ENCODE results near the gene ZNF43.
A peak's percentile ranks its signal among the peaks of the same experiment; 100 is the strongest.
"Not testable (repeated sequence)": the region's sequence is repeated elsewhere in the genome, so short reads cannot be mapped to it uniquely, and the experiment has no call there.

ZNF43 gene

DNA sequence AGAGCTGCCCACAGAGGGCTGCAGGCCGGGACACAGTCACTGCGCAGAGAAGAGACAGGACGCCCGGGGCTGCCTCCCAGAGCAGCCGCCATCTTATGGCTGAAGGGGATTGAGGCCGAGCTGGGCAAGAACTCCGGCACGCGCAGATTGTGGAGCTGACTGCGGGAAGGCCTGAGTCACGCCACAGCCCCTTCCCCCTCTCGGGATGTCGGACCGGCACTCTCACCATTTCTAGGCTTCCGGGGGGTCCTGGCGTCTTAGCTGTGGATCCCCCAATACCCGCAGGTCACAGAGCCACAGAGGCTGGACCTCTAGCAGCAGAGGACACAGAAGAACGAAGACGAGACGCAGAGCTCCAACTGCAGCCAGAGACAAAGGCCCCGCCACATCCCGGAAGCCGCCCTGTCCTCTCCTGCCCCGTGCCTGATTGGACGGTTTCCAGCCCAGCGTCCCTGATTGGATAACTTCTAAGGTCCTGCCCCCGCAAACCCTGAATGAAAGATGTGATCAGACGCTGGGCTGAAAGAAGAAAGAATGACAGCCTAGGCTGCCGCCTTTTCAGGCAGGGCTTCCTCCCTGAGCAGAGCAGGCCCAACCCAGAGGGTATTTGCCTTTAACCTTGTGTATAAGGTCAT lies at the start of gene ZNF43:
ZNF43 (minus strand) TSS at position 373 of the 635 bp plus-strand sequence; CDS start at position 229, 144 bp downstream.
- DNase-seq = peak; percentile 84 to 88
- peak; percentile 74 for TF ChIP-seq POLR2A (IDR thresholded peaks at IDR 0.05; ENCODE audit: low read length)
- no peak for TF ChIP-seq GATA1 (IDR thresholded peaks at IDR 0.05; ENCODE audit: low read depth, low read length)

DNA sequence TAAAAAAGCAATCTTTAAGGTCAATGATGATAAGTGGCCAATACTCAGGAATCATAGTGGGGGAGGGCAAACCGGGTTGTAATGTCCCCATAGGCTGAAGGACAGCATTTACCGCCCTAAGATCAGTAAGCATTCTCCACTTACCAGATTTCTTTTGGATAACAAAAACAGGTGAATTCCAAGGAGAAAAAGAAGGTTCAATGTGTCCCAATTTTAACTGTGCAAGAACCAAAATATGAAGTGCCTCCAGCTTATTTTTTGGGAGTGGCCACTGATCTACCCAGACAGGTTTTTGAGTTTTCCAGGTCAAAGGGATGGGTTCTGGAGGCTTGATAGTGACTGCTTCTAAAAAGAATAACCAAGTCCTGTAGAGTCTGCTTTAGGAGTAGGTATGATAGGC lies 49.5 kb upstream of the ZNF43 start:
- DNase-seq = not testable (repeated sequence)

- DNase-seq = not testable (repeated sequence)
These were observed 48.8 kb upstream of the ZNF43 start for GRCh38 chr19:21884786-21885185.

DNA sequence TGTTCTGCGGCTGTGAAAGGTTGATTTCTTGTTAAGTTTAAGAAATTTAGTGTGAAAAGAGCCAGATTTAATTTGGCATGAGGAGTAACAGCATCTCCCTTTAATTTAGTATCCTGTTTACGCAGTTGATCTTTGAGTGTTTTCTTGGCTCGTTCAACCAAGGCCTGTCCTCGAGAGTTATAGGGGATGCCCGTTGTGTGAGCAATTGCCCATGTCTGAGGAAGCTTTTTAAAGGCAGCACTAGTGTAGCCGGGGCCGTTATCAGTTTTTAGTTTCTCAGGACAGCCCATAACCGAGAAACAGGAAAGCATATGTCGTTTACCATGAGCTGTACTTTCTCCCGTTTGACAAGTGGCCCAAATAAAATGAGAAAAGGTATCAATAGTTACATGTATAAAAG lies 47.5 kb upstream of the ZNF43 start:
- no peak for DNase-seq
- no peak for TF ChIP-seq POLR2A (IDR thresholded peaks at IDR 0.05; ENCODE audit: low read length)
- no peak for TF ChIP-seq GATA1 (IDR thresholded peaks at IDR 0.05; ENCODE audit: low read depth, low read length)

DNA sequence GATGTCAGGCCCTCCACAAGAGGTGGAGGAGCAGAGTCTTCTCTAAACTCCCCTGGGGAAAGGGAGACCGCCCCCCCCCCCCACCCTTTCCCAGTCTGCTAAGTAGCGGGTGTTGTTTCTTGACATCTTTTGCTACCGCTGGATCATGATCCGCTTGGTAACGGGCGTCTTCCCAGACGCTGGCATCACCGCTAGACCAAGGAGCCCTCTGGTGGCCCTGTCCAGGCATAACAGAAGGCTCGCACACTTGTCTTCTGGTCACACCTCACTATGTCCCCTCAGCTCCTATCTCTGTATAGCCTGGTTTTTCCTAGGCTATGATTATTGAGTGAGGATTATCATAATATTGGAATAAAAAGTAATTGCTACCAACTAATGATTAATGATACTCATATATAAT lies 44.8 kb upstream of the ZNF43 start:
- not testable (repeated sequence) for DNase-seq

DNA sequence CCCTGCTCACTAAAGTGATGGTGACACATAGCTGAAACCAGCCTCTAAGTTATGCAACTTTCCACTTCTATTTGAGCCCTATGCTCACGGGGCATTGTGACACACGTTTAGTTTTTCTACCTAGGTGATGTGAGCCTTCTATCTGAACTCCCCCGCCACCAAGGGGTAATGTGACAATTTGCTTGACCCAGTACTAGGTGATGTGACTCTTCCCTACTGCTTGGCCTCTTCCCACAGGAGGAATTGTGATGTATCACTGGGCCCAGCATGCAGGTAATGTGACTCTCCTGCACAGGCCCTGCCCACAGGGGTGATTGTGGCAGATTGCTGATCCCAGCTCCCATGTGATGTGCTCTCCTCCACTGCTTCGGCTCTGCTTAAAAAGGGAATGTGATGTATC lies 42.7 kb upstream of the ZNF43 start:
- no peak for DNase-seq
- TF ChIP-seq GATA1 (IDR thresholded peaks at IDR 0.05; ENCODE audit: low read depth, low read length) = no peak

DNA sequence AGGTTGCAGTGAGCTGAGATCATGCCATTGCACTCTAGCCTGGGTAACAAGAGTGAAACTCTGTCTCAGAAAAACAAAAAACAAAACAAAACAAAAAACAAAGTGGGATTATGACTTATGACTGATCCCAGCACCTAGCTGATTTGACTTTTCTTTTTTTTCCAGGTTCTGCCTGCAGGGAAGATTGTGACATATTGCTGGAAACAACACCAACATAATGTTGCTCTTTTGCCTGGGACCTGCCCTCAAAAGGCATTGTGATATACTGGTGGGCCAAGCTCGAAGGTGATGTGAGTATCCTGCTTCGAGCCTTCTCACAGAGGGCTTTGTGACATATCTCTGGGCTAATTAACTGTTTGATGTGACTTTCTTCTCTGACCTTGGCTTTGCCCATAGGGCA lies 42.0 kb upstream of the ZNF43 start:
- no peak for TF ChIP-seq GATA1 (IDR thresholded peaks at IDR 0.05; ENCODE audit: low read depth, low read length)
- TF ChIP-seq POLR2A (IDR thresholded peaks at IDR 0.05; ENCODE audit: low read length) = no peak
- no peak for DNase-seq

DNA sequence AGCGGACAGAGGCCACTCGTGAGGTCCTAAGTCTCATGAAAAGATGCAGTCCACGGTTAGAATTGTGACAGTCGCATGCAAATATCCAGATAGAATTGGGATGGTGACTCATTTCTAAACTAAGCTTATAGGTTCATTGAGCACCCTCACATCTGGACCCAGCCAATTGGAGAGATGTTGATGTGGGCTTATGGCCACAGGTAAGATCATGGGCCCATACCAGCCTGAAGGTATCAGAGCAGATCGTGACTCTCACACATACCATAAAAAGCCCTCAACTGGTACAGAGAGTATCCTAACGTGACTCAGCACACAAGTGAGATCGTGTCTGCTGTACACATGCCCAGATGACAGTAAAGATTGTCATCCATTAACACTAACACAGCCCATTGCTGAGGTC lies 40.6 kb upstream of the ZNF43 start:
- not testable (repeated sequence) for DNase-seq

DNA sequence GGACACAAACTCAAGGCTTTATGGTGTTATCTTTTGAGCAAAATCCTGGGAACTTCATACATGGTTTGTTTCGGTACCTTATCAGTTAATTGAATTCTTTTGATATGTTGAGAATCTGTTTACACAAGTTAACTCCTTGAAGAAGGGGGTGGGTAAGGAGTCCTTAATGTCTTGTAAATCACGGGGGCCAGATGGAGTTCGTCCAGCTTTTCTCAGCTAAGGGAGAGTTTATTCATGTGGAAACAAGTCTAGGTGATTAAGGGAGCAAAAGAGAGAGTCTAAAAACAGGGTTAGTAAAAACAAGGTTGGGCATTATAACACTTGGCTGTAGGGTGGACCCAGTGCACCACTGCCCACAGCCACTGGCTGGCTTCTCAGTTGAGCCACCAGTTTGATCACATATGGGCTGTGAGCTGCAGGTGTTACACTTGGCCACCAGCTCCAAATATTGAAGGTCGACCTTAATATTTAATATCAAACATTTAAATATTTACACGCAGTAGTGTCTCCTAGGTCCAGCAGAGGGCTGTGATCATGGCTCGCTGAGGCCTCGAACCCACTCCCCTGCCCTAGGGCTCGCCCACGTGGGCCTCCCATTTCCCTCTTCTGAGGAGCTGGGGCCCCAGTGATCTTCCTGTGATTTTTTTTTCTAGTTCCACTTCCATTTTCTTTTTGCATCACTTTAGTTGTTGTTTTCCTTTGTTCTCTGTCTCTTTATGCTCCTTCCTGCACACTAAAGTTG lies 21.0 kb upstream of the ZNF43 start:
- TF ChIP-seq GATA1 (IDR thresholded peaks at IDR 0.05; ENCODE audit: low read depth, low read length) = no peak
- no peak for TF ChIP-seq POLR2A (IDR thresholded peaks at IDR 0.05; ENCODE audit: low read length)
- no peak for DNase-seq

GRCh38 chr19:21851596-21852345 lies 15.8 kb upstream of the ZNF43 start:
- TF ChIP-seq GATA1 (IDR thresholded peaks at IDR 0.05; ENCODE audit: low read depth, low read length) = no peak
- peak; percentile 15 for TF ChIP-seq POLR2A (IDR thresholded peaks at IDR 0.05; ENCODE audit: low read length)

DNA sequence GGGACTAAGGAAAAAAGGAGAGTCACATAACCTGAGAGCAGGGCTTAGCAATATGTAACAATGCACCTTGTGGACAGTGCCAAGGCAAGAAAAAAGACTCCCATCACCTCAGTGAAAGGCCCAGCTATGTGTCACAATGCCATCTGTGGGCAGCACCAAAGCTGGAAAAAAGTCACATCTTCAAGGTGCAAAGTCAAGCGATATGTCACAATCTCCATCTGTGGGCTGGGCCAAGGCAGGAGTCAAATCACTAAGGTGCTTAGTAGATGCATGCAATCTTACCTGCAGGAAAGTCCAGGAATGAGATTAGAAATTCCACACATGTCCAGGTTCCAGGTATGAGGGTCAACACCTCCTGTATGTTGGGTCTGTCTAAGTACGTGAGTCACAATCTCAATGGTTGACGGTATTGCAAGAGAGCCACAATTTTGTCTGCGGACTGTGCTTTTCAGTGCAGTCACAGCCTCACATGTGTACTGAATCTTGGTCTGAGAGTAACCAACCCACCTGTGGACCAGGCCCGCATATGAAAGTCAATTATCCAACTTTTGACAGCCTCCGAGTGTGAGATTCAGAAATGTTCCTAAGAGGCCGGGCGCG lies 14.8 kb upstream of the ZNF43 start:
- no peak for DNase-seq
- TF ChIP-seq POLR2A (IDR thresholded peaks at IDR 0.05; ENCODE audit: low read length) (no peak), GATA1 (IDR thresholded peaks at IDR 0.05; ENCODE audit: low read depth, low read length) (no peak)

More at GRCh38 chr19:21851596-21852345, 15.8 kb upstream of the ZNF43 start:
- DNase-seq = peak; percentile 70 to 76

GRCh38 chr19:21848706-21849105 lies 12.7 kb upstream of the ZNF43 start:
- TF ChIP-seq GATA1 (IDR thresholded peaks at IDR 0.05; ENCODE audit: low read depth, low read length) = no peak
- no peak for TF ChIP-seq POLR2A (IDR thresholded peaks at IDR 0.05; ENCODE audit: low read length)
- no peak for DNase-seq

- no peak for TF ChIP-seq POLR2A (IDR thresholded peaks at IDR 0.05; ENCODE audit: low read length)
- TF ChIP-seq GATA1 (IDR thresholded peaks at IDR 0.05; ENCODE audit: low read depth, low read length) = no peak
These were observed 7.1 kb upstream of the ZNF43 start for GRCh38 chr19:21843081-21843480.

DNA sequence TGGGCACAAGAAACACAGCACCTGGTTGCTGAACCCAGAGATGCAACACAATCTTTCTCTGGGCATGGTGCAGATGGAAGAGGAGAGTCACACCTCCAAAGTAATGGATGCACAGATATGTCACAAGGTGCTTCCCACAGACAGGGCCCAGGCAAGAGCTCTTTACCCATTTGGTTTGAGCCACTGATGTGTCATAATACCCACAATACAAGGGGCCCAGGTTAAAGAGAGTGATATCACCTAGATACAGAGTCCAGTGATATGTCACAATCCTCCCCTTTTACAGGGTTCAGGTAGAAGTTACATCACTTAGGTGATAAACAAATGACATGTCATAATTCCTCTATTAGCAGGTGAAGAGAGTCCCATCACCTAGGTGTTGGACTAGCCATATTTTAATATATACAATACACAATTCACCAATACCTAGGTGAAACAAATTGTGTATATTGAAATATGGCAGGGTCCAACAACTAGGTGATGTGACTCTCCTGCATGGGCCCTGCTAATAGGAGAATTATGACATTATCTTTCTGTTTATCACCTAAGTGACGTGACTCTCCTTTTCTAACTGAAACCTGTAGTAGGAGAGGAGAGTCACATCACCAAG lies 5.6 kb upstream of the ZNF43 start:
- no peak for DNase-seq
- TF ChIP-seq GATA1 (IDR thresholded peaks at IDR 0.05; ENCODE audit: low read depth, low read length) (no peak), POLR2A (IDR thresholded peaks at IDR 0.05; ENCODE audit: low read length) (no peak)

More at GRCh38 chr19:21843081-21843480, 7.1 kb upstream of the ZNF43 start:
- no peak for DNase-seq

Data from erythroblast (primary cell).